HEK293 (cell line): ENCODE results near the gene SIGLEC5.
A peak's percentile ranks its signal among the peaks of the same experiment; 100 is the strongest.

Experiments
- CTCF ChIA-PET: fragments of 350-600 bp; formaldehyde crosslinking; extraction: SDS; loops from one replicate; lab custom pipeline; 2021; ENCODE audit warnings: antibody characterized with exemption; lab: Yijun Ruan, JAX
- POLR2A ChIA-PET: fragments of 300-600 bp; formaldehyde crosslinking; extraction: SDS; loops from one replicate; lab custom pipeline; 2020; ENCODE audit warnings: antibody characterized with exemption, inconsistent platforms; lab: Yijun Ruan, JAX
- H3K27ac ChIP-seq: fragments of 200-500 bp; sonication (Bioruptor generic); 2 replicates; pipeline ENCODE4 v1.5.1; 2014; ENCODE audit warnings: low read depth, low read length, control low read depth, inconsistent platforms; ENCODE audit errors: extremely low read depth
- H3K36me3 ChIP-seq, 2 experiments: fragments of 200-500 bp in 1 of 2; sonication (Bioruptor generic) in 1 of 2; 1 replicate in 1 of 2; 2 replicates in 1 of 2; pipeline ENCODE4 v1.5.1; 2014 to 2017; ENCODE audit warnings: inconsistent platforms in 2 of 2, low read length in 2 of 2; ENCODE audit not compliant: control insufficient read depth in 2 of 2, insufficient read depth in 1 of 2
- H3K4me1 ChIP-seq: fragments of 200-500 bp; sonication (Bioruptor generic); 2 replicates; pipeline ENCODE4 v1.5.1; 2014; ENCODE audit warnings: mild to moderate bottlenecking, low read length, inconsistent platforms; ENCODE audit not compliant: control insufficient read depth, insufficient read depth
- H3K4me3 ChIP-seq: 2 replicates; pipeline ENCODE4 v1.5.1; 2011; ENCODE audit warnings: low read depth, mild to moderate bottlenecking, control low read depth, low read length, moderate library complexity
- H3K9me3 ChIP-seq: fragments of 200-500 bp; sonication (Bioruptor generic); 2 replicates; pipeline ENCODE4 v1.5.1; 2014; ENCODE audit warnings: low read depth, low read length, inconsistent platforms; ENCODE audit not compliant: control insufficient read depth, insufficient read depth
- EGR2 ChIP-seq: fragments of 450-650 bp; formaldehyde crosslinking; IDR thresholded peaks from 2 replicates; pipeline ENCODE4 v1.5.1; 2016; ENCODE audit warnings: low read depth, missing biosample characterization, missing genetic modification characterization
- HOXD13 ChIP-seq: sonication (generic); formaldehyde crosslinking; IDR thresholded peaks from 2 replicates; pipeline ENCODE4 v1.8.0; 2022; ENCODE audit warnings: missing genetic modification reagents, borderline replicate concordance
- KLF8 ChIP-seq: fragments of 450-650 bp; formaldehyde crosslinking; IDR thresholded peaks from 2 replicates; pipeline ENCODE4 v1.5.1; 2016; ENCODE audit warnings: missing biosample characterization, missing genetic modification characterization
- SP7 ChIP-seq: fragments of 450-650 bp; formaldehyde crosslinking; IDR thresholded peaks from 2 replicates; pipeline ENCODE4 v1.5.1; 2016; ENCODE audit warnings: missing biosample characterization, missing genetic modification characterization
- TRIM28 ChIP-seq: IDR thresholded peaks from 2 replicates; pipeline ENCODE4 v1.6.1; 2011; ENCODE audit warnings: low read length, control low read depth, borderline replicate concordance
- ZNF133 ChIP-seq: fragments of 450-650 bp; formaldehyde crosslinking; IDR thresholded peaks from 2 replicates; pipeline ENCODE4 v1.5.1; 2016; ENCODE audit warnings: missing biosample characterization, missing genetic modification characterization
- ZNF146 ChIP-seq: fragments of 450-650 bp; formaldehyde crosslinking; IDR thresholded peaks from 2 replicates; pipeline ENCODE4 v1.5.1; 2016; ENCODE audit warnings: missing biosample characterization, missing genetic modification characterization
- ZNF16 ChIP-seq: fragments of 450-650 bp; formaldehyde crosslinking; IDR thresholded peaks from 2 replicates; pipeline ENCODE4 v1.5.1; 2016; ENCODE audit warnings: low read depth, missing biosample characterization, missing genetic modification characterization
- ZNF169 ChIP-seq: fragments of 450-650 bp; formaldehyde crosslinking; IDR thresholded peaks from 2 replicates; pipeline ENCODE4 v1.5.1; 2016; ENCODE audit warnings: missing biosample characterization, missing genetic modification characterization
- ZNF214 ChIP-seq: fragments of 450-650 bp; formaldehyde crosslinking; IDR thresholded peaks from 2 replicates; pipeline ENCODE4 v1.5.1; 2017; ENCODE audit warnings: missing biosample characterization, mild to moderate bottlenecking, missing genetic modification characterization, borderline replicate concordance
- ZNF23 ChIP-seq: fragments of 450-650 bp; formaldehyde crosslinking; IDR thresholded peaks from 2 replicates; pipeline ENCODE4 v1.5.1; 2016; ENCODE audit warnings: missing biosample characterization, missing genetic modification characterization, borderline replicate concordance
- ZNF239 ChIP-seq: fragments of 450-650 bp; formaldehyde crosslinking; IDR thresholded peaks from 2 replicates; pipeline ENCODE4 v1.5.1; 2016; ENCODE audit warnings: missing biosample characterization, missing genetic modification characterization
- ZNF248 ChIP-seq: fragments of 450-650 bp; formaldehyde crosslinking; IDR thresholded peaks from 2 replicates; pipeline ENCODE4 v1.5.1; 2017; ENCODE audit warnings: missing biosample characterization, missing genetic modification characterization
- ZNF292 ChIP-seq: fragments of 450-650 bp; formaldehyde crosslinking; IDR thresholded peaks from 2 replicates; pipeline ENCODE4 v1.5.1; 2016; ENCODE audit warnings: low read depth, missing biosample characterization, missing genetic modification characterization, borderline replicate concordance
- ZNF366 ChIP-seq: fragments of 450-650 bp; formaldehyde crosslinking; conservative IDR thresholded peaks from 2 replicates; pipeline ENCODE4 v1.5.1; 2016; ENCODE audit warnings: missing biosample characterization, missing genetic modification characterization
- ZNF596 ChIP-seq: fragments of 450-650 bp; IDR thresholded peaks from 2 replicates; pipeline ENCODE4 v1.5.0; 2018; ENCODE audit warnings: missing biosample characterization, mild to moderate bottlenecking, missing genetic modification characterization, moderate library complexity
- ZNF624 ChIP-seq: fragments of 450-650 bp; formaldehyde crosslinking; IDR thresholded peaks from 2 replicates; pipeline ENCODE4 v1.5.1; 2017; ENCODE audit warnings: missing biosample characterization, missing genetic modification characterization
- ZNF76 ChIP-seq: fragments of 450-650 bp; formaldehyde crosslinking; IDR thresholded peaks from 2 replicates; pipeline ENCODE4; 2016; ENCODE audit warnings: low read depth, missing biosample characterization, missing genetic modification characterization, borderline replicate concordance
- ZNF768 ChIP-seq: fragments of 450-650 bp; formaldehyde crosslinking; IDR thresholded peaks from 2 replicates; pipeline ENCODE4 v1.5.1; 2018; ENCODE audit warnings: missing biosample characterization, mild to moderate bottlenecking, missing genetic modification characterization
- TF ChIP-seq, protein P1 (sequence below): sonication (generic); formaldehyde crosslinking; IDR thresholded peaks from 2 replicates; pipeline ENCODE4 v1.8.1; 2022; ENCODE audit warnings: mild to moderate bottlenecking, moderate library complexity, missing genetic modification reagents
- TF ChIP-seq, protein P2 (sequence below): fragments of 450-650 bp; formaldehyde crosslinking; IDR thresholded peaks from 2 replicates; pipeline ENCODE4 v1.5.1; 2016; ENCODE audit warnings: missing biosample characterization, missing genetic modification characterization
- TF ChIP-seq, protein P3 (sequence below): fragments of 450-650 bp; formaldehyde crosslinking; IDR thresholded peaks from 2 replicates; pipeline ENCODE4 v1.5.1; 2016; ENCODE audit warnings: missing biosample characterization, missing genetic modification characterization
- TF ChIP-seq, protein P4 (sequence below): fragments of 450-650 bp; formaldehyde crosslinking; IDR thresholded peaks from 2 replicates; pipeline ENCODE4 v1.5.1; 2016; ENCODE audit warnings: missing biosample characterization, missing genetic modification characterization
- TF ChIP-seq, protein P5 (sequence below): fragments of 450-650 bp; formaldehyde crosslinking; IDR thresholded peaks from 2 replicates; pipeline ENCODE4 v1.5.1; 2016; ENCODE audit warnings: missing biosample characterization, missing genetic modification characterization

Gene SIGLEC5

DNA sequence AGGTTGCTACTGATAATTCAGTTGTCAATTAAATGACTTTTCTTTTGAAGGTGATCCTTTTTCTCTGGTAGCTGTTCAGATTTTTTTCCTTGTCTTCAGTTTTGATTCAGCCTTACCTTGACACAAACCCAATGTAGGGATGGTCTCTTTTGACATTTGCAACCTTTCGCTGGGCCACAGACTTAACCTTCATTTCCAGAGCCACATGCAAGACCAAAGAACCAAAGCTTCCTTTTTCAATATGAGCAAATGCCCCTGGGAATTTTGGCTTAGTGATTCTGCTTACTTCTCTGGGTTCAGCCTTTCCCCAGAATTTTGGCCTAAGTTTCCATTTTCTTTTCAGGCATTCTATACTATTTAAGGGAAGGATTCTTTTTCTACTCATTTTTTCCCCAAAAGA lies 19.6 kb downstream of the SIGLEC5 start:
- no peak overlapping the region for H3K27ac ChIP-seq
- H3K36me3 ChIP-seq: no peaks in the 10 kb centered on the region
- POLR2A ChIA-PET: no interaction called here
- no peaks in the 10 kb centered on the region for H3K9me3 ChIP-seq
- CTCF ChIA-PET: interaction anchor here (1.0 to 1.3 kb wide), 2 partner anchors 47 to 137 kb away, joined by 3 to 6 read pairs; no protein-coding TSS in a partner anchor
- H3K4me3 ChIP-seq: no peak overlapping the region
- TF ChIP-seq, protein P1, sequence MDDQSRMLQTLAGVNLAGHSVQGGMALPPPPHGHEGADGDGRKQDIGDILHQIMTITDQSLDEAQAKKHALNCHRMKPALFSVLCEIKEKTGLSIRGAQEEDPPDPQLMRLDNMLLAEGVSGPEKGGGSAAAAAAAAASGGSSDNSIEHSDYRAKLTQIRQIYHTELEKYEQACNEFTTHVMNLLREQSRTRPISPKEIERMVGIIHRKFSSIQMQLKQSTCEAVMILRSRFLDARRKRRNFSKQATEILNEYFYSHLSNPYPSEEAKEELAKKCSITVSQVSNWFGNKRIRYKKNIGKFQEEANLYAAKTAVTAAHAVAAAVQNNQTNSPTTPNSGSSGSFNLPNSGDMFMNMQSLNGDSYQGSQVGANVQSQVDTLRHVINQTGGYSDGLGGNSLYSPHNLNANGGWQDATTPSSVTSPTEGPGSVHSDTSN (CRISPR knock-in tag): no peak
- TF ChIP-seq KLF8 (tag by site-specific recombination) (no peak), ZNF76 (no peak), SP7 (tag by site-specific recombination) (no peak), ZNF23 (tag by site-specific recombination) (no peak)
- TF ChIP-seq, protein P2, sequence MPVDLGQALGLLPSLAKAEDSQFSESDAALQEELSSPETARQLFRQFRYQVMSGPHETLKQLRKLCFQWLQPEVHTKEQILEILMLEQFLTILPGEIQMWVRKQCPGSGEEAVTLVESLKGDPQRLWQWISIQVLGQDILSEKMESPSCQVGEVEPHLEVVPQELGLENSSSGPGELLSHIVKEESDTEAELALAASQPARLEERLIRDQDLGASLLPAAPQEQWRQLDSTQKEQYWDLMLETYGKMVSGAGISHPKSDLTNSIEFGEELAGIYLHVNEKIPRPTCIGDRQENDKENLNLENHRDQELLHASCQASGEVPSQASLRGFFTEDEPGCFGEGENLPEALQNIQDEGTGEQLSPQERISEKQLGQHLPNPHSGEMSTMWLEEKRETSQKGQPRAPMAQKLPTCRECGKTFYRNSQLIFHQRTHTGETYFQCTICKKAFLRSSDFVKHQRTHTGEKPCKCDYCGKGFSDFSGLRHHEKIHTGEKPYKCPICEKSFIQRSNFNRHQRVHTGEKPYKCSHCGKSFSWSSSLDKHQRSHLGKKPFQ: no peak
- TF ChIP-seq, all 188 proteins: peak for 0
- no peaks in the 10 kb centered on the region for H3K4me1 ChIP-seq

DNA sequence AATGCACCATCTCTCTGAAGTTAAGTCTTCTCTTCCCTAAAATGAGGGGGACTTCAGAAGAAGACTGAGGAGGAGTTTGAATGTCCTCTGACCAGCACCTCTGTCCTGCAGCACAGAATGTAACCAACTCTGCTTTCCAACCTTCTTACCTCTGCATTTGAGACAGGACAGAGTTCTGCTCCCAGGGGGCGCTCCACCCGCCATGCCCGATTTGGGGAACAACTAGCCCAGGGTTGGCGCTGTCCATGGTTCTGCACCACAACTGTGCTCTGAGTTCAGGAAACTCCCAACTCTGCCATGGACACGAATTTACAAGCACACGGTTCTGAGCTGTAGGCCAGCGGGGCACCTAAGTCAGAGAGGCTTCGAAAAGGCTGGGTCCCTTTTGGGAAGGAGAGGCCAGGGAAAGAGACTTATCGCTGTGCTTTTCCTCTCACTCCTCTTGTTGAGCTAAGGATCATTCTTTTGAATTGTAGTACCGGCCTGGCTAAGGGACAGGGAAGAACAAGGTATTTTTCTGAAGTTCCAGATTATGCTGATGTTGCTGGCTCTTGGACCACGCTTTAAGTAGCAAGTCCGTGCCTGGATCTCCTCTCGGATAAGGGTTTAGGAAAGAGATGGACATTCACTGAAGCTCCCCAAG lies 22.2 kb downstream of the SIGLEC5 start:
- CTCF ChIA-PET: interaction anchor here (0.6 to 4.0 kb wide), 25 partner anchors 8 to 272 kb away, joined by 3 to 25 read pairs (median 4); no protein-coding TSS in a partner anchor
- POLR2A ChIA-PET: interaction anchor here (0.9 kb wide), 1 partner anchor 37 kb away, joined by 8 read pairs; the partner anchor contains the start of gene ZNF175
- no peak overlapping the region for H3K27ac ChIP-seq
- H3K9me3 ChIP-seq: no peaks in the 10 kb centered on the region
- H3K4me1 ChIP-seq: no peaks in the 10 kb centered on the region
- no peaks in the 10 kb centered on the region for H3K36me3 ChIP-seq
- TF ChIP-seq ZNF239 (tag by site-specific recombination): no peak
- TF ChIP-seq, protein P3, sequence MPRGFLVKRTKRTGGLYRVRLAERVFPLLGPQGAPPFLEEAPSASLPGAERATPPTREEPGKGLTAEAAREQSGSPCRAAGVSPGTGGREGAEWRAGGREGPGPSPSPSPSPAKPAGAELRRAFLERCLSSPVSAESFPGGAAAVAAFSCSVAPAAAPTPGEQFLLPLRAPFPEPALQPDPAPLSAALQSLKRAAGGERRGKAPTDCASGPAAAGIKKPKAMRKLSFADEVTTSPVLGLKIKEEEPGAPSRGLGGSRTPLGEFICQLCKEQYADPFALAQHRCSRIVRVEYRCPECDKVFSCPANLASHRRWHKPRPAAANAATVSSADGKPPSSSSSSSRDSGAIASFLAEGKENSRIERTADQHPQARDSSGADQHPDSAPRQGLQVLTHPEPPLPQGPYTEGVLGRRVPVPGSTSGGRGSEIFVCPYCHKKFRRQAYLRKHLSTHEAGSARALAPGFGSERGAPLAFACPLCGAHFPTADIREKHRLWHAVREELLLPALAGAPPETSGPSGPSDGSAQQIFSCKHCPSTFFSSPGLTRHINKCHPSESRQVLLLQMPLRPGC (tag by site-specific recombination): no peak
- TF ChIP-seq, protein P4, sequence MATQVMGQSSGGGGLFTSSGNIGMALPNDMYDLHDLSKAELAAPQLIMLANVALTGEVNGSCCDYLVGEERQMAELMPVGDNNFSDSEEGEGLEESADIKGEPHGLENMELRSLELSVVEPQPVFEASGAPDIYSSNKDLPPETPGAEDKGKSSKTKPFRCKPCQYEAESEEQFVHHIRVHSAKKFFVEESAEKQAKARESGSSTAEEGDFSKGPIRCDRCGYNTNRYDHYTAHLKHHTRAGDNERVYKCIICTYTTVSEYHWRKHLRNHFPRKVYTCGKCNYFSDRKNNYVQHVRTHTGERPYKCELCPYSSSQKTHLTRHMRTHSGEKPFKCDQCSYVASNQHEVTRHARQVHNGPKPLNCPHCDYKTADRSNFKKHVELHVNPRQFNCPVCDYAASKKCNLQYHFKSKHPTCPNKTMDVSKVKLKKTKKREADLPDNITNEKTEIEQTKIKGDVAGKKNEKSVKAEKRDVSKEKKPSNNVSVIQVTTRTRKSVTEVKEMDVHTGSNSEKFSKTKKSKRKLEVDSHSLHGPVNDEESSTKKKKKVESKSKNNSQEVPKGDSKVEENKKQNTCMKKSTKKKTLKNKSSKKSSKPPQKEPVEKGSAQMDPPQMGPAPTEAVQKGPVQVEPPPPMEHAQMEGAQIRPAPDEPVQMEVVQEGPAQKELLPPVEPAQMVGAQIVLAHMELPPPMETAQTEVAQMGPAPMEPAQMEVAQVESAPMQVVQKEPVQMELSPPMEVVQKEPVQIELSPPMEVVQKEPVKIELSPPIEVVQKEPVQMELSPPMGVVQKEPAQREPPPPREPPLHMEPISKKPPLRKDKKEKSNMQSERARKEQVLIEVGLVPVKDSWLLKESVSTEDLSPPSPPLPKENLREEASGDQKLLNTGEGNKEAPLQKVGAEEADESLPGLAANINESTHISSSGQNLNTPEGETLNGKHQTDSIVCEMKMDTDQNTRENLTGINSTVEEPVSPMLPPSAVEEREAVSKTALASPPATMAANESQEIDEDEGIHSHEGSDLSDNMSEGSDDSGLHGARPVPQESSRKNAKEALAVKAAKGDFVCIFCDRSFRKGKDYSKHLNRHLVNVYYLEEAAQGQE (tag by site-specific recombination): peak; percentile 99
- no peak for TF ChIP-seq ZNF366
- TF ChIP-seq ZNF624 (tag by site-specific recombination): no peak
- no peak for TF ChIP-seq ZNF16 (tag by site-specific recombination)
- TF ChIP-seq ZNF214 (tag by site-specific recombination): no peak
- TF ChIP-seq TRIM28: no peak
- TF ChIP-seq ZNF146 (tag by site-specific recombination): no peak
- TF ChIP-seq ZNF596 (tag by site-specific recombination): no peak
- TF ChIP-seq EGR2 (tag by site-specific recombination): no peak
- TF ChIP-seq ZNF169: no peak
- TF ChIP-seq, protein P1 (CRISPR knock-in tag): peak; percentile 85
- no peak for TF ChIP-seq ZNF248 (tag by site-specific recombination)
- TF ChIP-seq HOXD13: peak; percentile 73; the same call in 1 of the 2 replicates
- TF ChIP-seq ZNF768 (tag by site-specific recombination): no peak
- no peak for TF ChIP-seq ZNF292 (tag by site-specific recombination)
- no peak for TF ChIP-seq ZNF133 (tag by site-specific recombination)
- TF ChIP-seq, protein P5, sequence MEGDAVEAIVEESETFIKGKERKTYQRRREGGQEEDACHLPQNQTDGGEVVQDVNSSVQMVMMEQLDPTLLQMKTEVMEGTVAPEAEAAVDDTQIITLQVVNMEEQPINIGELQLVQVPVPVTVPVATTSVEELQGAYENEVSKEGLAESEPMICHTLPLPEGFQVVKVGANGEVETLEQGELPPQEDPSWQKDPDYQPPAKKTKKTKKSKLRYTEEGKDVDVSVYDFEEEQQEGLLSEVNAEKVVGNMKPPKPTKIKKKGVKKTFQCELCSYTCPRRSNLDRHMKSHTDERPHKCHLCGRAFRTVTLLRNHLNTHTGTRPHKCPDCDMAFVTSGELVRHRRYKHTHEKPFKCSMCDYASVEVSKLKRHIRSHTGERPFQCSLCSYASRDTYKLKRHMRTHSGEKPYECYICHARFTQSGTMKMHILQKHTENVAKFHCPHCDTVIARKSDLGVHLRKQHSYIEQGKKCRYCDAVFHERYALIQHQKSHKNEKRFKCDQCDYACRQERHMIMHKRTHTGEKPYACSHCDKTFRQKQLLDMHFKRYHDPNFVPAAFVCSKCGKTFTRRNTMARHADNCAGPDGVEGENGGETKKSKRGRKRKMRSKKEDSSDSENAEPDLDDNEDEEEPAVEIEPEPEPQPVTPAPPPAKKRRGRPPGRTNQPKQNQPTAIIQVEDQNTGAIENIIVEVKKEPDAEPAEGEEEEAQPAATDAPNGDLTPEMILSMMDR (tag by site-specific recombination): peak; percentile 57
- TF ChIP-seq, all 188 proteins: peak for 4
- H3K4me3 ChIP-seq: no peak overlapping the region
